Calu3 (cell line): ENCODE results near the gene TAPBP. TPM values are rescaled to one million over a fixed set of nuclear protein-coding genes. Genes with fewer than 3 reads are reported as not detected.

ENCODE experiments used
- BruUV-seq: library from RNA; stranded (reverse); fragments of 400-500 nt; replicated peaks from 2 replicates; lab custom pipeline; 2021; lab: Mats Ljungman, UMichigan
- CTCF ChIA-PET: fragments of 300-600 bp; sonication (Branson Sonifier 250); formaldehyde crosslinking; loops from one replicate; lab custom pipeline; 2022; ENCODE audit warnings: antibody characterized with exemption; lab: Charles Lee
- DNase-seq: peaks from one replicate; pipeline ENCODE4 v3.0.0; 2022
- H3K27ac Mint-ChIP-seq: one replicate; pipeline ENCODE4 v1.8.0; 2022; ENCODE audit warnings: mixed read lengths; ENCODE audit not compliant: unreplicated experiment
- H3K27me3 Mint-ChIP-seq: one replicate; pipeline ENCODE4 v1.8.0; 2022; ENCODE audit warnings: mixed read lengths; ENCODE audit not compliant: unreplicated experiment
- H3K36me3 Mint-ChIP-seq: one replicate; pipeline ENCODE4 v1.8.0; 2022; ENCODE audit warnings: mild to moderate bottlenecking, moderate library complexity, mixed read lengths; ENCODE audit not compliant: insufficient read depth, unreplicated experiment
- H3K4me1 Mint-ChIP-seq: one replicate; pipeline ENCODE4 v1.8.0; 2022; ENCODE audit warnings: mild to moderate bottlenecking, low read depth, mixed read lengths; ENCODE audit not compliant: unreplicated experiment
- H3K4me3 Mint-ChIP-seq: one replicate; pipeline ENCODE4 v1.8.0; 2022; ENCODE audit warnings: mild to moderate bottlenecking, low read depth, moderate library complexity, mixed read lengths; ENCODE audit not compliant: unreplicated experiment
- H3K9me3 Mint-ChIP-seq: one replicate; pipeline ENCODE4 v1.8.0; 2022; ENCODE audit warnings: low read depth, mixed read lengths; ENCODE audit not compliant: unreplicated experiment
- intact Hi-C: fragments of 100-400 bp; cut with micrococcal nuclease; formaldehyde crosslinking; loops from one replicate; pipeline ENCODE4 v1.10.0; 2022; ENCODE audit not compliant: unreplicated experiment
- total RNA-seq: library from RNA; stranded (reverse); gene quantifications from 2 replicates; pipeline ENCODE4 v1.2.3, GENCODE V29; 2022
- TF ChIP-seq, protein P1 (sequence below): fragments of 200-600 bp; IDR thresholded peaks from one replicate; pipeline ENCODE4 v1.8.0; 2022; ENCODE audit warnings: antibody characterized with exemption; ENCODE audit not compliant: unreplicated experiment

The TAPBP gene
- total RNA-seq, 1 experiment from 2014 or later, result 443 TPM

DNA sequence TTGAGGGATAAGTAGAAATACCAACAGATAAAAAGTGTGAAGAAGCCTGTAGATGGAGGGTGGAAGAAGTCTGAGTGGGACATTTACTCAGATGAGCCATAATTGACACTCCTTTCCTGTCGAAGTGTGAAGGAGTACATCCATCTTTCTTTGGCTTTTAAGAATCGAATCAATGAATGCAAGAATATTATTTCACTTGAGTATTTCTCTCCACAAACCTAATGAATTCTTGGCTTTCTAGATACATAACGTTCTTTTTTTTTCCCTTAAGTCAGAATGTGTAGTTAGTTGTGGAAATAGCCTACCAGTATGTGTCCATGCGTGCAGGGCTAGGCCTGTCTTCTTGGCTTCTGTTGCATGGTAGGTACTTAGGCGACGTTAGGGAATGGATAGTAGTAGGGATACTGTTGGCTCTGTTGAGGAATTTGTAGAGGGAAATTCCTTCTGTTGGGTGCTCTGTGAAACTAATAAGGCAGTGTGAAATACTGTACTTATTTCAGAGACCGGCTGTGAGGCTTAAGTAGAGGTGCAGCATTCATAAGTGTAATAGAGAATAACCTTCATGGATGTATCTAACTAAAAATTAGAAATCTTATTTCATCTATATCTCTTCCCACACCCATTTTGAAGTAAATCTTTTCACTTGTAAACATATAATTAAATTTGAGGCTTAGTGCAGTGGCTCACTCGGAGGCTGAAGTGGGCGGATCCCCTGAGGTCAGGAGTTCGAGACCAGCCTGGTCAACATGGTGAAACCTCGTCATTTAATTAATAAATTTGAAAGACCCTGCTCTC, 40.6 kb downstream of the TAPBP start:
- peak overlapping the region; percentile 100 for H3K27ac Mint-ChIP-seq
- H3K4me1 Mint-ChIP-seq, result peaks cover 69% of the 10 kb centered on the region
- H3K27me3 Mint-ChIP-seq, result peaks cover 13% of the 10 kb centered on the region
- intact Hi-C loops, result no loop called here
- CTCF ChIA-PET, result no interaction called here
- peak overlapping the region; percentile 94 for H3K4me3 Mint-ChIP-seq
- TF ChIP-seq, protein P1, sequence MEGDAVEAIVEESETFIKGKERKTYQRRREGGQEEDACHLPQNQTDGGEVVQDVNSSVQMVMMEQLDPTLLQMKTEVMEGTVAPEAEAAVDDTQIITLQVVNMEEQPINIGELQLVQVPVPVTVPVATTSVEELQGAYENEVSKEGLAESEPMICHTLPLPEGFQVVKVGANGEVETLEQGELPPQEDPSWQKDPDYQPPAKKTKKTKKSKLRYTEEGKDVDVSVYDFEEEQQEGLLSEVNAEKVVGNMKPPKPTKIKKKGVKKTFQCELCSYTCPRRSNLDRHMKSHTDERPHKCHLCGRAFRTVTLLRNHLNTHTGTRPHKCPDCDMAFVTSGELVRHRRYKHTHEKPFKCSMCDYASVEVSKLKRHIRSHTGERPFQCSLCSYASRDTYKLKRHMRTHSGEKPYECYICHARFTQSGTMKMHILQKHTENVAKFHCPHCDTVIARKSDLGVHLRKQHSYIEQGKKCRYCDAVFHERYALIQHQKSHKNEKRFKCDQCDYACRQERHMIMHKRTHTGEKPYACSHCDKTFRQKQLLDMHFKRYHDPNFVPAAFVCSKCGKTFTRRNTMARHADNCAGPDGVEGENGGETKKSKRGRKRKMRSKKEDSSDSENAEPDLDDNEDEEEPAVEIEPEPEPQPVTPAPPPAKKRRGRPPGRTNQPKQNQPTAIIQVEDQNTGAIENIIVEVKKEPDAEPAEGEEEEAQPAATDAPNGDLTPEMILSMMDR, result no peak
- H3K9me3 Mint-ChIP-seq, result no peaks in the 10 kb centered on the region
- peaks cover 82% of the 10 kb centered on the region for H3K36me3 Mint-ChIP-seq
- no TSS peak for BruUV-seq
- DNase-seq, result no peak

DNA sequence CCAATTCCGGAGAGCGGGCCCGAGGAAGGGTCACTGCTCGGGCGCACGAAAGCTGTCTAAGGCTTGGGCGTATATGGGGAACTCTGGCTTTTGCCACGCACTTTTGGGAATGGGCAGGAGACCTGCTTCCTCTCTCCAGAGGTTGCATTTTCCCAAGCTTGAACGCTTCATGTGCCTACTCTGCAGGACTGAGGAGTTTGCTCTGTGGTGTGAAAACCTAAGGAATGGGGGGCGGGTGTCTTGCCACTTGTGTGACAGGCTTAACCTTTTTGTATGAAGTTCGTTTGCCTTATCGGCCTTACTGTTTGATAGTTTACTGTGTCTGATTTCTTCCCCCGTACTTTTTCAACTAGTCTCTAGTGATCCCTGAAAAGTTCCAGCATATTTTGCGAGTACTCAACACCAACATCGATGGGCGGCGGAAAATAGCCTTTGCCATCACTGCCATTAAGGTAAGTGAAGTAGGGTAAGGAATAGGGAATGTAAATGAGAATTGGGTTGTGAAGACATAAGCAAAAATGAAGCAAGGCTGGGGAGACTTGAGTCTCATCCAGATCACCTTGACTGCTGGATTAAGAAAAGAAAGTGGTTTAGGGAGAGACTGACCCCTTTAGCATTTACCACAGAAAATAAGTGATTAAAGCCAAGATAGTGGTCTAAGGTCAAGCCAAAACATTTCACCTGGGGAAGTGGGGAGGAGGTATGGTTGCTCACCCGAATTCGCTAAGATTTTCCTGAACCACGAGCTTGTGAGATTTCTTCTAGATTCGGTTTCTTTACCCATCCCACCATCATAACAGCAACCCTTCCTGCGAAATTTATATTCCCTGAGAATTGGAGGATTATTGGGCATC, 41.4 kb downstream of the TAPBP start:
- H3K36me3 Mint-ChIP-seq, result peaks cover 79% of the 10 kb centered on the region
- intact Hi-C loops, result no loop called here
- TSS peak; percentile 69 for BruUV-seq
- peak overlapping the region; percentile 100 for H3K27ac Mint-ChIP-seq
- peaks cover 13% of the 10 kb centered on the region for H3K27me3 Mint-ChIP-seq
- H3K4me1 Mint-ChIP-seq, result peaks cover 69% of the 10 kb centered on the region
- peak overlapping the region; percentile 94 for H3K4me3 Mint-ChIP-seq
- DNase-seq, result no peak
- H3K9me3 Mint-ChIP-seq, result no peaks in the 10 kb centered on the region
- CTCF ChIA-PET, result interaction anchor here (0.6 to 1.2 kb wide), 6 partner anchors 17 to 138 kb away, joined by 3 read pairs; partner anchors contain the start of genes PFDN6, PHF1, RGL2 and WDR46
- TF ChIP-seq, protein P1, result no peak

DNA sequence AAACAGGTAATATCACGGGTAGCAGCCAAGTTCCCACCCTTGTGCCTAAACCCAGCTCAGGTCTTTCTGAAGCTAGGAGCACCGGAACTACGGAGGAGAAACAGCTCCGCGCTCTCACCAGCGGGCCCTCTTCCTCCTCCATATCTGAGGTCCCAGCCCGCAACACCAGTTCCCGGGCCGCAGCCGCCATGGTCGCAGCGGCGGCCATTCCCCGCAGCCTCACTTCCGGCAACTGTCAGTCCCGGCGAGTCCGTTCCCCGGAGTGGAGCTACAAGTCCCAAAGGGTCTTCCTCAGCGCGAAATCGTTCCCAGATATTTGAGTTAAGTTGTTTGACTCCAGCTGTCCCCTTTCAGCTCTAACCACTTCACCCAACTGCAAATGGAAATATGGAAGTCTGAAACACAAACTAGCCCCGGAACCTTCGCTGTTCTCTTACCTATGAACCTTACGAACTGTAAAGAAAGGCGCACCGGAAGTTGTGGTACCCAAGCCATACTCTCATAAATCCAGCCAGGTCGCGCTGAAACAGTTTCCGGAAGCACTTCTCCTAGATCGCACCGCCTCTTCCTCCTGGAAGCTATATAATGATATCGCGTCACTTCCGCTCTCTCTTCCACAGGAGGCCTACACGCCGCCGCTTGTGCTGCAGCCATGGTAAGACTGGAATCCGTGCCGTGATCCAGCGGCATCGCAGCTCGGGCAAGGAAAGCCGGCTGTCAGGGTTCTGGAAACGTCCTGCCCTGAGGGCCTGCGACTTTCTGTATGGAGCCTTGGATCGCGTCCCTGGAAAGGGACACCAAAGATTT, 42.2 kb downstream of the TAPBP start, which contains the start of the genes RPS18 and VPS52:
TSS of gene RPS18 (plus strand) at position 608 of the 807 bp plus-strand sequence. CDS start at position 653, 45 bp downstream.
TSS of gene VPS52 (minus strand) at position 409 of the 807 bp plus-strand sequence. CDS start at position 208, 201 bp downstream.
- Mint-ChIP-seq H3K4me1 (peaks cover 65% of the 10 kb centered on the region), H3K36me3 (peaks cover 75% of the 10 kb centered on the region), H3K27ac (peak within 1 kb of the TSS; percentile 100), H3K4me3 (peak within 1 kb of the TSS; percentile 94), H3K27me3 (peaks cover 13% of the 10 kb centered on the region), H3K9me3 (no peaks in the 10 kb centered on the region)
- intact Hi-C loops, result no loop called here
- peak; percentile 96 for DNase-seq
- CTCF ChIA-PET, result interaction anchor here (0.5 to 1.2 kb wide), 8 partner anchors 18 to 139 kb away, joined by 3 to 5 read pairs (median 3); partner anchors contain the start of genes PFDN6, PHF1, RGL2 and WDR46
- TSS peak; percentile 76 for BruUV-seq
- TF ChIP-seq, protein P1, result no peak
